H9 (cell line): ENCODE data around the gene BARX2. TPM values are rescaled to one million over a fixed set of nuclear protein-coding genes. Genes with fewer than 3 reads are reported as not detected.
A peak's percentile ranks its signal among the peaks of the same experiment; 100 is the strongest.

Source experiments
- DNase-seq: peaks from one replicate; pipeline ENCODE4 v3.0.0-alpha.2; 2017
- H2AFZ ChIP-seq: one replicate; pipeline ENCODE4 v1.6.1; 2013; ENCODE audit warnings: mild to moderate bottlenecking, low read length, control low read depth, moderate library complexity
- H2AK5ac ChIP-seq: 2 replicates; pipeline ENCODE4 v1.6.1; 2013; ENCODE audit warnings: low read length, control low read depth, mixed read lengths; ENCODE audit not compliant: insufficient read length
- H2BK120ac ChIP-seq: one replicate; pipeline ENCODE4 v1.6.1; 2013; ENCODE audit warnings: low read depth, mild to moderate bottlenecking, low read length, control low read depth, inconsistent platforms; ENCODE audit not compliant: poor library complexity, severe bottlenecking
- H2BK12ac ChIP-seq: 2 replicates; pipeline ENCODE4 v1.6.1; 2013; ENCODE audit warnings: low read length, control low read depth, mixed read lengths, low read depth; ENCODE audit not compliant: insufficient read length
- H2BK15ac ChIP-seq: 2 replicates; pipeline ENCODE4 v1.6.1; 2013; ENCODE audit warnings: low read depth, low read length, control low read depth
- H2BK20ac ChIP-seq: one replicate; pipeline ENCODE4 v1.6.1; 2013; ENCODE audit warnings: low read depth, mild to moderate bottlenecking, low read length, control low read depth, inconsistent platforms; ENCODE audit not compliant: poor library complexity, severe bottlenecking
- H2BK5ac ChIP-seq: 2 replicates; pipeline ENCODE4 v1.6.1; 2013; ENCODE audit warnings: low read length, control low read depth, mixed read lengths; ENCODE audit not compliant: insufficient read length
- H3K14ac ChIP-seq: 2 replicates; pipeline ENCODE4 v1.6.1; 2013; ENCODE audit warnings: low read length, control low read depth; ENCODE audit not compliant: insufficient read depth
- H3K18ac ChIP-seq: 2 replicates; pipeline ENCODE4 v1.6.1; 2013; ENCODE audit warnings: low read depth, mild to moderate bottlenecking, mixed read lengths, low read length, control low read depth; ENCODE audit not compliant: insufficient read length
- H3K23ac ChIP-seq: 2 replicates; pipeline ENCODE4 v1.6.1; 2013; ENCODE audit warnings: low read length, control low read depth, mixed read lengths, low read depth; ENCODE audit not compliant: insufficient read length
- H3K23me2 ChIP-seq: 2 replicates; pipeline ENCODE4 v1.6.1; 2013; ENCODE audit warnings: low read depth, mild to moderate bottlenecking, mixed read lengths, low read length, control low read depth; ENCODE audit not compliant: insufficient read length, poor library complexity, severe bottlenecking
- H3K27ac ChIP-seq: 2 replicates; pipeline ENCODE4 v1.5.1; 2013; ENCODE audit warnings: low read length, control low read depth, mixed read lengths, low read depth; ENCODE audit not compliant: insufficient read length
- H3K27me3 ChIP-seq: 2 replicates; pipeline ENCODE4 v1.6.1; 2013; ENCODE audit warnings: low read length, control low read depth, inconsistent platforms; ENCODE audit not compliant: insufficient read depth
- H3K4ac ChIP-seq: 2 replicates; pipeline ENCODE4 v1.6.1; 2013; ENCODE audit warnings: low read depth, mild to moderate bottlenecking, control low read depth, inconsistent platforms, low read length, moderate library complexity
- H3K4me1 ChIP-seq: 2 replicates; pipeline ENCODE4 v1.6.1; 2013; ENCODE audit warnings: low read length, control low read depth, inconsistent platforms; ENCODE audit not compliant: insufficient read depth
- H3K4me2 ChIP-seq: 2 replicates; pipeline ENCODE4 v1.6.1; 2013; ENCODE audit warnings: low read length, control low read depth, mixed read lengths; ENCODE audit not compliant: insufficient read length, insufficient read depth
- H3K56ac ChIP-seq: 2 replicates; pipeline ENCODE4 v1.6.1; 2013; ENCODE audit warnings: low read depth, mild to moderate bottlenecking, mixed read lengths, low read length, control low read depth; ENCODE audit not compliant: insufficient read length
- H3K79me1 ChIP-seq: 2 replicates; pipeline ENCODE4 v1.6.1; 2013; ENCODE audit warnings: low read depth, mild to moderate bottlenecking, moderate library complexity, low read length, control low read depth, inconsistent platforms; ENCODE audit not compliant: insufficient read depth, poor library complexity, severe bottlenecking
- H3K79me2 ChIP-seq: 2 replicates; pipeline ENCODE4 v1.6.1; 2013; ENCODE audit warnings: low read length, control low read depth, inconsistent platforms; ENCODE audit not compliant: insufficient read depth
- H3K9ac ChIP-seq: 2 replicates; pipeline ENCODE4 v1.6.1; 2013; ENCODE audit warnings: low read length, control low read depth, mixed read lengths; ENCODE audit not compliant: insufficient read length; ENCODE audit errors: extremely low read depth
- H3K9me3 ChIP-seq: one replicate; pipeline ENCODE4 v1.6.1; 2013; ENCODE audit warnings: low read depth, low read length, inconsistent platforms; ENCODE audit not compliant: control insufficient read depth
- H3T11ph ChIP-seq: one replicate; pipeline ENCODE4 v1.6.1; 2013; ENCODE audit warnings: mild to moderate bottlenecking, low read length, control low read depth, inconsistent platforms
- H4K20me1 ChIP-seq: one replicate; pipeline ENCODE4 v1.6.1; 2013; ENCODE audit not compliant: control insufficient read depth, insufficient read length, insufficient read depth
- H4K5ac ChIP-seq: 2 replicates; pipeline ENCODE4 v1.6.1; 2013; ENCODE audit warnings: low read depth, mild to moderate bottlenecking, mixed read lengths, low read length, control low read depth; ENCODE audit not compliant: insufficient read length
- H4K8ac ChIP-seq: replicated peaks from 2 replicates; pipeline ENCODE4 v1.6.1; 2013; ENCODE audit warnings: low read length, control low read depth, mixed read lengths, low read depth; ENCODE audit not compliant: insufficient read length
- H4K91ac ChIP-seq: 2 replicates; pipeline ENCODE4 v1.6.1; 2013; ENCODE audit warnings: low read depth, mild to moderate bottlenecking, moderate library complexity, mixed read lengths, low read length, control low read depth; ENCODE audit not compliant: insufficient read length
- H3K27ac Mint-ChIP-seq, 3 experiments: 2 replicates in 2 of 3; 3 replicates in 1 of 3; pipeline ENCODE4 v1.8.0; 2020 to 2021; ENCODE audit warnings: mixed read lengths in 3 of 3, mild to moderate bottlenecking in 1 of 3, moderate library complexity in 1 of 3
- H3K27me3 Mint-ChIP-seq: 2 replicates; pipeline ENCODE4 v1.8.0; 2021; ENCODE audit warnings: low read depth, mild to moderate bottlenecking, moderate library complexity, mixed read lengths
- H3K36me3 Mint-ChIP-seq, 3 experiments: 2 replicates in 2 of 3; 3 replicates in 1 of 3; pipeline ENCODE4 v1.8.0; 2020 to 2021; ENCODE audit warnings: low read depth in 3 of 3, mixed read lengths in 3 of 3; ENCODE audit not compliant: insufficient read depth in 1 of 3
- H3K4me1 Mint-ChIP-seq, 2 experiments: 2 replicates each; pipeline ENCODE4 v1.8.0; 2020; ENCODE audit warnings: mixed read lengths in 2 of 2
- H3K4me3 Mint-ChIP-seq, 2 experiments: 2 replicates in 1 of 2; 3 replicates in 1 of 2; pipeline ENCODE4 v1.8.0; 2020 to 2021; ENCODE audit warnings: mild to moderate bottlenecking in 2 of 2, mixed read lengths in 2 of 2, moderate library complexity in 1 of 2
- H3K9me3 Mint-ChIP-seq, 2 experiments: 2 replicates in 1 of 2; 3 replicates in 1 of 2; pipeline ENCODE4 v1.8.0; 2020; ENCODE audit warnings: mild to moderate bottlenecking in 2 of 2, mixed read lengths in 2 of 2, moderate library complexity in 1 of 2
- CTCF ChIP-seq: fragments of 200-600 bp; sonication (generic); conservative IDR thresholded peaks from 3 replicates; pipeline ENCODE4 v1.8.0; 2021; ENCODE audit warnings: antibody characterized with exemption, mild to moderate bottlenecking
- WGBS: extraction: QIAGEN DNeasy Blood & Tissue Kit; methylation state at CpG from one replicate; pipeline ENCODE4 v1.1.7; 2013; ENCODE audit warnings: missing lambda C conversion rate, low lambda C conversion rate, mixed read lengths; ENCODE audit not compliant: insufficient read length; ENCODE audit errors: extremely low coverage; 5-methylcytosine and 5-hydroxymethylcytosine counted together
- total RNA-seq: library from RNA; stranded (reverse); gene quantifications from 2 replicates; pipeline ENCODE4 v1.2.1, GENCODE V29; 2021

BARX2 gene
- total RNA-seq, 1 experiment from 2014 or later = not detected

GRCh38 chr11:129457321-129457720, 81.7 kb downstream of the BARX2 start:
- no peak overlapping the region for H3K56ac ChIP-seq

More at GRCh38 chr11:129457321-129457720, 81.7 kb downstream of the BARX2 start:
- Histone ChIP-seq H4K20me1 (no peaks in the 10 kb centered on the region), H3K4me1 (peaks cover 4% of the 10 kb centered on the region; the same call in 1 of the 2 replicates), H3K9me3 (no peaks in the 10 kb centered on the region), H4K8ac (no peak overlapping the region), H3K4me2 (no peak overlapping the region), H3K9ac (no peak overlapping the region), H3K79me2 (no peaks in the 10 kb centered on the region), H3T11ph (no peak overlapping the region), H4K91ac (no peak overlapping the region), H2BK5ac (no peak overlapping the region), H2BK15ac (no peak overlapping the region), H3K23me2 (no peaks in the 10 kb centered on the region), H4K5ac (no peak overlapping the region), H3K27ac (no peak overlapping the region), H2AK5ac (no peak overlapping the region), H2BK20ac (no peak overlapping the region), H3K27me3 (no peaks in the 10 kb centered on the region), H2BK12ac (no peak overlapping the region), H2AFZ (no peak overlapping the region), H3K23ac (no peak overlapping the region), H3K14ac (no peak overlapping the region), H3K4ac (no peak overlapping the region), H2BK120ac (no peak overlapping the region), H3K79me1 (no peaks in the 10 kb centered on the region), H3K18ac (no peak overlapping the region)
- H3K4me3 Mint-ChIP-seq = no peak overlapping the region
- DNase-seq = no peak
- peaks cover 39 to 44% of the 10 kb centered on the region in 2 experiments for H3K4me1 Mint-ChIP-seq
- peak overlapping the region in 1 of 3 experiments; percentile 84; a peak in 2 of 7 replicates for H3K27ac Mint-ChIP-seq
- no peak for TF ChIP-seq CTCF
- peaks cover 0 to 4% (median 4%) of the 10 kb centered on the region in 3 experiments; a peak in 3 of 7 replicates for H3K36me3 Mint-ChIP-seq
- H3K9me3 Mint-ChIP-seq = peaks cover 0 to 4% of the 10 kb centered on the region in 2 experiments; a peak in 2 of 5 replicates
- WGBS = no CpG with 5 or more reads among the region's 6 CpGs
- peaks cover 3% of the 10 kb centered on the region for H3K27me3 Mint-ChIP-seq
